ENCODE measurements around the gene IWS1.
"Not testable (repeated sequence)": the region's sequence is repeated elsewhere in the genome, so short reads cannot be mapped to it uniquely, and the experiment has no call there.

IWS1 gene

GRCh38 chr2:127453392-127454171 lies 72.7 kb downstream of the IWS1 start:
- DNase-seq, result no peak

DNA sequence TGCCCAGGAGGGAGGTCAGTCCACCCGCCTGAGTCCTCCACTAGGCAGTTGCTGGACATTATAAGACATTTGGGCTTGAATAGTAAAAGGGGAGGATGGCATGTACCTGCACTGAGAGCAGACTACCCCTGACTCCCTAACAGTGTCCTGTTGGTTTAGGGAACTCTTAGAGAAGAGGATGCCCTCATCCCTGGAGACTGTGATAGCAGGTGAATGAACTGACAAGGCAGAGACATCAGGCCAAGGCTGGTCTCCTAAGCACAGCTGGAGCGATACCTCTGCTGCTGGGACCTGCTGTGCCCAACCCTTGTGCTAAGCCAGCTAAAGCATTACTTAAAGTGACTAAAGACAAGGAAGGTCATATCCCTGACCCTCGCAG lies 73.3 kb downstream of the IWS1 start:
- DNase-seq, result no peak

DNA sequence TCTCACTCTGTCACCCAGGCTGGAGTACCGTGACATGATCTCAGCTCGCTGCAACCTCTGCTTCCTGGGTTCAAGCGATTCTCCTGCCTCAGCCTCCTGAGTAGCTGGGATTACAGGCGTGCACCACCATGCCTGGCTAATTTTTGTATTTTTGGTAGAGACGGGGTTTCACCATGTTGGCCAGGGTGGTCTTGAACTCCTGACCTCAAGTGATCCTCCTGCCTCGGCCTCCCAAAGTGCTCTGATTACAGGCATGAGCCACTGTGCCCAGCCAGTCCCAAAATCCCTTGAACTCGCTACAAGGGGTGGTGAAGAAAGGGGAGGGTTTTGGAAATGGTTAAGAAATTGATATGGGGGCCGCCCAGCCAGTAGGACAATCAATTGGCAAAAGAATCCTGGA lies 73.9 kb downstream of the IWS1 start:
- DNase-seq, result not testable (repeated sequence)

DNA sequence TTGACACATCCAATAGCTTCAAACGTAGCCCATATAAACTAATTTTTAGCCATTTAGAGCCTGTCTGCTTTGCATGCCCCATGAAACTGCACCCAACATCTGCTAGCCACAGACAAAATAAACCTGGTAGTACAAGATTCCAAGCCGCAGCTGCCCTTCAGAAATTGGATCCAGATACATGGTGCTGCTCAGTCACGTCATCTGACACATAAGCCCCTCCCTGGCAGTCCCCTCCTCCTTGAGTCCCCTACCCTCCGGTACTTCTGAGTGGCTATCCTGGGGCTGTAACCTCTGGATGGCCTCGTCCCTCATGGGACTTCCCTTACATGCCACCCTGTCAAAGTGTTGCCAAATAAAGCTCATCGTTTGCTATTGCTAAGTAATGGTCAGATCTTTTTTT lies 74.3 kb downstream of the IWS1 start:
- DNase-seq, result no peak

GRCh38 chr2:127449898-127450297 lies 76.4 kb downstream of the IWS1 start:
- DNase-seq, result no peak

- no peak for DNase-seq
These were observed 76.9 kb downstream of the IWS1 start for GRCh38 chr2:127449414-127449813.

DNA sequence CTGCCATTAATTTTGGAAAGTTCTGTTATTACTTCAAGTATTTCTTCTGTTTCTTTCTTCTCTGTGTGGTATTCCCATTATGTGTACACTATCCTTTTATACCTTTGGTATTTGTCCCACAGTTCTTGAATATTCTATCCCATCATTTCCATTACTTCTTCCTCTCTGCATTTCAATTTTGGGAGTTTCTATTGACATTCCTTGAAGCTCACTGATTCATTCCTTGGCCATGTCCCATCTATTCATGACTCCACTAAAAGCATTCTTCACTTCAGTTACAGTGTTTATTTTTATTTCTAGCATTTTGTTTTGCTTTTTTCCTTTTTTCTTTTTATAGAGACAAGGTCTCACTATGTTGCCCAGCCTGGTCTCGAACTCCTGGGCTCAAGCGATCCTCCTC lies 77.8 kb downstream of the IWS1 start:
- DNase-seq, result no peak

GRCh38 chr2:127439343-127439742 lies 86.9 kb downstream of the IWS1 start:
- DNase-seq, result no peak

- DNase-seq, result no peak
These were observed 88.2 kb downstream of the IWS1 start for GRCh38 chr2:127437781-127438726.

DNA sequence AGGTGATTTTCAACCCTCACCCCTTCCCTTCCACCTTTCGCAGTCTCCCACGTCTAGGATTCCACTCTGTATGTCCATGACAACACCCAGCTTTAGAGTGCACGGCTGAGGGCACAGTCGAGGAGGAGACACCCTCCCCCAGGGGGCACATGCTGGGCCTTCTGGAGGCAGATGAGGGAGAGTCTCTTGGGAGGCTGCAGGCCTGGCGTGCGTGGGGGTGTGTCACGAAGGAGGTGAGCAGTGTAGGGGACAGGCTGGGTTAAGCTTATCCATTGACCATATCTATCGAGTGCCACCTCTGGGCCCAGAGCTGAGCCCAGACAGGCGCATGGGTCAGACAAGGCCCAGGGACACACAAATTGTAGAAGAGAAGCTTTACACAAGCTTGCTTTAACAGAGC lies 89.2 kb downstream of the IWS1 start:
- no peak for DNase-seq

- no peak for DNase-seq
These were observed 91.8 kb downstream of the IWS1 start for GRCh38 chr2:127434515-127434914.

DNA sequence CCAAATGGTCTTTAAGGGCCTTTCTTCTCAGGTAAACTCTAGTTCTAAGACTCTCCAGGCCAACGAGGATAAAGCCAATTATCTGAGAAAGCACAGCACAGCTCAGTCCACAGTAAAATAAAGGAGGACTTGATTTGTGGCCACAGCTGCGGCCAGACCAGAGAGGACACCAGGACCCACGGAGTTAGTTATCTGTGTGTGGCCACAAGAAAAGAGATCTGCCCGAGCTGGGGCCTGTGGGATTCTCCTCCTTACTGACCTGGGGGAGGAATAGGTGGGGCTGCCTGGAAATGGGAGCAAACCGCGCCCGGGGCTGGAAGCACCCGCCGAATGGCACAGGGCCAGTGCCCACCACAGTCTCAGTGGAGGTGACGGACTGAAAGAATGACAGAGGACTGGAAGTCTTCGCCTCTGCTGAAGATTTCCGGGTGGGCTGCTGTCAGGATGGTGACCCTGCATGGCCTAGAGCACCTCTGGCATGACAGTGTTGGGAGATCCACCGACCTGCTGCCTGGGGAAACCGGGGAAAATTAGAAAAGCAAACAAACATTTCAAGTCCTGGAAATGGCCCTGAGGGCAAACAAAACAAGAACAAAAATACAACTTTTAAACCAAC lies 94.8 kb downstream of the IWS1 start:
- DNase-seq, result no peak
